OCI-LY7 (cell line): ENCODE measurements around the gene MBTPS1.

Experiments used
- EZH2phosphoT487 ChIP-seq: fragments of 200-600 bp; sonication (generic); IDR thresholded peaks from 2 replicates; pipeline ENCODE4 v1.6.1; 2018; ENCODE audit warnings: low read depth, borderline replicate concordance, mild to moderate bottlenecking, mixed run types, antibody characterized with exemption, low read length, moderate library complexity, mixed read lengths
- TF ChIP-seq, protein P1 (sequence below): fragments of 200-600 bp; sonication (generic); conservative IDR thresholded peaks from 2 replicates; pipeline ENCODE4 v1.5.1; 2014; ENCODE audit warnings: mild to moderate bottlenecking, antibody characterized with exemption, low read length, moderate library complexity, mixed read lengths

DNA sequence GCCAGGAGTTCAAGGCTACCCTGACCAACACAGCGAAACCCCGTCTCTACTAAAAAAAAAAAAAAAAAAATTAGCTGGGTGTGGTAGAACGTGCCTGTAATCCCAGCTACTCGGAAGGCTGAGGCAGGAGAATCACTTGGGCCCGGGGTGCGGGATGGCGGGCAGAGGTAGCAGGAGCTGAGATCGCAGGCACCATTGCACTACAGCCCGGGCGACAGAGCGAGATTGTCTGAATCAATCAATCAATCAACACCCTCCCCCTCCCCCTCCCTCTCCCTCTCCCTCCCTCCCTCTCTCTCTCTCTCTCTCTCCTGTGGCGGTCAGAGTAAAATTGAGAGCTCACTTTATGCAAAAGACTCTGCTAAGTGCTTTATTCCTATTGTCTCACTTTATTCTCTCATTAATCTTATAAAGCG is 27.1 kb upstream of the MBTPS1 start:
- TF ChIP-seq, protein P1, sequence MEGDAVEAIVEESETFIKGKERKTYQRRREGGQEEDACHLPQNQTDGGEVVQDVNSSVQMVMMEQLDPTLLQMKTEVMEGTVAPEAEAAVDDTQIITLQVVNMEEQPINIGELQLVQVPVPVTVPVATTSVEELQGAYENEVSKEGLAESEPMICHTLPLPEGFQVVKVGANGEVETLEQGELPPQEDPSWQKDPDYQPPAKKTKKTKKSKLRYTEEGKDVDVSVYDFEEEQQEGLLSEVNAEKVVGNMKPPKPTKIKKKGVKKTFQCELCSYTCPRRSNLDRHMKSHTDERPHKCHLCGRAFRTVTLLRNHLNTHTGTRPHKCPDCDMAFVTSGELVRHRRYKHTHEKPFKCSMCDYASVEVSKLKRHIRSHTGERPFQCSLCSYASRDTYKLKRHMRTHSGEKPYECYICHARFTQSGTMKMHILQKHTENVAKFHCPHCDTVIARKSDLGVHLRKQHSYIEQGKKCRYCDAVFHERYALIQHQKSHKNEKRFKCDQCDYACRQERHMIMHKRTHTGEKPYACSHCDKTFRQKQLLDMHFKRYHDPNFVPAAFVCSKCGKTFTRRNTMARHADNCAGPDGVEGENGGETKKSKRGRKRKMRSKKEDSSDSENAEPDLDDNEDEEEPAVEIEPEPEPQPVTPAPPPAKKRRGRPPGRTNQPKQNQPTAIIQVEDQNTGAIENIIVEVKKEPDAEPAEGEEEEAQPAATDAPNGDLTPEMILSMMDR, result no peak
- TF ChIP-seq EZH2phosphoT487, result no peak
